Measurements from ENCODE around the gene ADAM15. TPM values are rescaled to one million over a fixed set of nuclear protein-coding genes. Genes with fewer than 3 reads are reported as not detected.

Gene ADAM15
- total RNA-seq, 2 donors from 2014 or later: 64.6 to 96.7 TPM

DNA sequence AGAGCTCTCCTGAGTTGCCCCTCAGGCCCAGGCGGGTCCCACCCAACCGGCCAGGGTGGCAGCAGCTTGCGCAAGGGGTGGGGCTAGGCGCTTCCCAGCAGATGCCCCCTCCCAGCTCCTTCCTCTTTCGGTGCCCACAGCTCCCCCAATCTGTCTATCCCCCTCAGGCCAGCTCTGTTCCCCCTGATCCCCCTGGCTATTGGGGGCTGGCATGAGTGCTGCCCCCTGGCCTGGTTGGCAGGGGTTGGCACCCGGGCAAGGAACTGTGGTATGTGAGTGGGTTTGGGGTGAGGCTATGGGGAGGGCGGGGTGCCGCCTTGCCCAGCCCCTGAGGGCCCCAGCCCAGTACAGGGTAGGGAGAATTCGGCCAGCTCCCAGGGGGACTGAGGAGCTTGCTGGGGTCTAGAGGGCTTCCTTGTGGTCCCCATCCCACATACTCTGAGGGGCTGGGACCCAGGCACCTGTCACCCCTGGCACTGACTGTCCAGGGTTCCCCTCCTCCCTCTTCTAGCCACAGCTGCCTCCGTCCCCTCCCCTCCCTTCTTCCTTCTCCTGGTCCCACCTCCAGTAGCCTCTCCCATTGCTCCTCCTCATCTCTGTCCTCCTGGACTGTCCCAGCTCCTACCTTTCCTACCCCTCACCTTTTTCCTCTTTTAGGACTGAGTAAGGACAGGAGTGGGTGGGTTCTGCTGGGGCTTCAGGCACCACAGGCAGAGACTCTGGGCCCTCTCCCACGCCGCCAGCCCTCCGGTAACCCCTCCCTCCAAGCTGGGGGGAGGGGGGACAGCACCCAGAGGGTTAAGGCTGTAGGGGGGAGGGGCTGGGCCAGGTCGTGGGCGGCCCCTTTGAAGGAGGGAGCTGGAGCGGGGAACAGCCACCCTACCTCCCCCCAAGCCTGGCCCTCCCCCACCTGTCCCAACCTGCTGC, 42.8 kb upstream of the ADAM15 start:
- Histone ChIP-seq H3K27ac (peak overlapping the region; percentile 98 to 99), H3K4me1 (peaks cover 0 to 93% of the 10 kb centered on the region in 2 donors), H3K4me3 (peak overlapping the region; percentile 7 to 20), H3K9me3 (no peaks in the 10 kb centered on the region), H3K36me3 (no peaks in the 10 kb centered on the region), H3K27me3 (no peaks in the 10 kb centered on the region)
- no peak for DNase-seq (ENCODE audit: low spot score)
- TF ChIP-seq, protein P1, sequence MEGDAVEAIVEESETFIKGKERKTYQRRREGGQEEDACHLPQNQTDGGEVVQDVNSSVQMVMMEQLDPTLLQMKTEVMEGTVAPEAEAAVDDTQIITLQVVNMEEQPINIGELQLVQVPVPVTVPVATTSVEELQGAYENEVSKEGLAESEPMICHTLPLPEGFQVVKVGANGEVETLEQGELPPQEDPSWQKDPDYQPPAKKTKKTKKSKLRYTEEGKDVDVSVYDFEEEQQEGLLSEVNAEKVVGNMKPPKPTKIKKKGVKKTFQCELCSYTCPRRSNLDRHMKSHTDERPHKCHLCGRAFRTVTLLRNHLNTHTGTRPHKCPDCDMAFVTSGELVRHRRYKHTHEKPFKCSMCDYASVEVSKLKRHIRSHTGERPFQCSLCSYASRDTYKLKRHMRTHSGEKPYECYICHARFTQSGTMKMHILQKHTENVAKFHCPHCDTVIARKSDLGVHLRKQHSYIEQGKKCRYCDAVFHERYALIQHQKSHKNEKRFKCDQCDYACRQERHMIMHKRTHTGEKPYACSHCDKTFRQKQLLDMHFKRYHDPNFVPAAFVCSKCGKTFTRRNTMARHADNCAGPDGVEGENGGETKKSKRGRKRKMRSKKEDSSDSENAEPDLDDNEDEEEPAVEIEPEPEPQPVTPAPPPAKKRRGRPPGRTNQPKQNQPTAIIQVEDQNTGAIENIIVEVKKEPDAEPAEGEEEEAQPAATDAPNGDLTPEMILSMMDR (IDR thresholded peaks at IDR 0.05): no peak

- Histone ChIP-seq H3K27ac (peak overlapping the region in 1 of 2 donors; percentile 99), H3K4me1 (peaks cover 0 to 93% of the 10 kb centered on the region in 2 donors), H3K27me3 (no peaks in the 10 kb centered on the region), H3K36me3 (peaks cover 5% of the 10 kb centered on the region), H3K9me3 (no peaks in the 10 kb centered on the region), H3K4me3 (peak overlapping the region; percentile 20 to 21)
- TF ChIP-seq, protein P1 (IDR thresholded peaks at IDR 0.05): no peak
- DNase-seq (ENCODE audit: low spot score): no peak
These were observed 41.9 kb upstream of the ADAM15 start for GRCh38 chr1:155009221-155009711.

DNA sequence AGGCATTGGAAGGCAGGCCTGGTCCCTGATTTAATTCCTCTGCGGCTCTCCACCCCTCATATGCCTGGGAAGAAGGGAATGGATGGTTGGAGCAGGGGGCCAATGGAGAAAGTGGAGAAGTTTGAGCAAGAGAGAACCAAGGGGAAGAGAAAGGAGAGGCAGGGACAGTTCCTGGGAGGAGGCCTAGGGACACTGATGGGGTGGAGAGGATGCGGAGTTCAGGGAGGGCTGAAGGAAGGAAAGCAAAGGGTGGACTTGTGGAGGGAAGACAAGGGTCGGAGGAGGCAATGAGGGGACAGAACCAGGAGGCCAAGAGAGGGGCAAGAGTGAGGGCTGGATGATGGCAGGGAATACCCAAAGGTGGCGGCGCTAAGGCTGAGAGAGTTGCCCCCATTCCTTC, 41.4 kb upstream of the ADAM15 start:
- H3K9me3 ChIP-seq: no peaks in the 10 kb centered on the region
- peaks cover 10% of the 10 kb centered on the region for H3K36me3 ChIP-seq
- TF ChIP-seq, protein P1 (IDR thresholded peaks at IDR 0.05): no peak
- peaks cover 0 to 88% of the 10 kb centered on the region in 2 donors for H3K4me1 ChIP-seq
- no peak for DNase-seq (ENCODE audit: low spot score)
- H3K27ac ChIP-seq: peak overlapping the region in 1 of 2 donors; percentile 99
- peak overlapping the region in 1 of 2 donors; percentile 20 for H3K4me3 ChIP-seq
- no peaks in the 10 kb centered on the region for H3K27me3 ChIP-seq

DNA sequence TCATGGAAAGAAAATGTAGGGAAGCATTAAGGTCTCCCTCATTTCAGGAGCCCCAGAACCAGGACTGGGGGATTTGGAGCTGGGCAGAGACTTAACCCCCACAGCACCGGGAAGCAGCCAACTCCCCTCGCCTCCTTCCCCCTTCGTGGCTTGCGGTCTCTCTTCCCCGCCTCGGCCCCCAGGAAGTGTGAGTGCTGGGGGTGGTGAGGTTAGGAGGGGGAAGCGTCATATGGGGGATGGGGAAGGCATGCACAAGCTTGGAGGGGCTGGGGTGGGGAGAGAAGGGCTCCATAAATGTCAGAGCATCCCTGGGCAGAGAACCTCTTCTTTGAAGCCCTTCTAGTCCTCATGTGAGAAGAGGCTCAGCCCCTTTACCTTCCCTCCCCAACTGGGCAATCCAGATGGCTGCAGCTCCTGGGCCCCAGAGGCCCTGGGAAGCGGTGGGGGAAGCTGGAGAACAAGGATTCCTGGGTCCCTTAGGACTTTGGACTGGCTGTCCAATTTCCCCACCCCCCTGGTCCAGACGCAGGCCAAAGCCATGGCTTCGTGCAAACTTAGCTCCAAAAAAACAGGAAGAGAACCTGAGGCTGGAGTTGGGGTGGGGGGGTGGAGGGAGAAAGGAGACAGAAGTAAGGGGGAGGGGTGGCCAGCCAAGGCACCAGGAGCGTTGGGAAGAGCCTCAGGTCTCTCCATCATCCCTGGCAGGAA, 40.8 kb upstream of the ADAM15 start:
- Histone ChIP-seq H3K27ac (peak overlapping the region; percentile 32 to 99), H3K4me3 (no peak overlapping the region), H3K27me3 (no peaks in the 10 kb centered on the region), H3K9me3 (no peaks in the 10 kb centered on the region), H3K4me1 (peaks cover 0 to 82% of the 10 kb centered on the region in 2 donors), H3K36me3 (peaks cover 16% of the 10 kb centered on the region)
- TF ChIP-seq, protein P1 (IDR thresholded peaks at IDR 0.05): no peak
- DNase-seq (ENCODE audit: low spot score): no peak

DNA sequence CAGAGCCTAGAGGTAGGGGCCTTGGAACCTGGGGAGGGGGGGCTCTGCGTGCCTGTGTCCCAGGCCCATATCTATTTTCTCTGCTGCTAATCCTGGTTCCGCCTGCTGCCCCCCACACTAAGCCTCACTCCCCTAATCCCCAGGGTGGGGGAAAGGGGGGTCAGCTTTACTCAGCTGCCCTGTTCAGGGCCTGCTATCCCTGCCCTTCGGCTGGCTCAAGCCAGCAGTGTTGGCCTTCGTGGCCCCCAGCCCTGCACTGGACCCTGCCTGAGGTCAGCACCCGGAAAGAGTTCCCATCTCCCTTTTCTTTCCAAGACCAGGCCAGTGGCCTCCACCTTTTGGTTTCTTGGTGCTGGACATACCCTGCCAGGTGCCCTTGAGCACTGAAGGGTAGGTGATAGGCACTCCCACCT, 40.1 kb upstream of the ADAM15 start:
- peaks cover 0 to 75% of the 10 kb centered on the region in 2 donors for H3K4me1 ChIP-seq
- DNase-seq (ENCODE audit: low spot score): no peak
- TF ChIP-seq, protein P1 (IDR thresholded peaks at IDR 0.05): no peak
- no peak overlapping the region for H3K4me3 ChIP-seq
- peaks cover 20% of the 10 kb centered on the region for H3K36me3 ChIP-seq
- no peaks in the 10 kb centered on the region for H3K9me3 ChIP-seq
- H3K27me3 ChIP-seq: no peaks in the 10 kb centered on the region
- H3K27ac ChIP-seq: peak overlapping the region; percentile 32 to 40

All from right atrium auricular region (tissue), 2 donors.